ENCODE results near the gene HES2.
"Not testable (repeated sequence)": the region's sequence is repeated elsewhere in the genome, so short reads cannot be mapped to it uniquely, and the experiment has no call there.

Gene HES2

DNA sequence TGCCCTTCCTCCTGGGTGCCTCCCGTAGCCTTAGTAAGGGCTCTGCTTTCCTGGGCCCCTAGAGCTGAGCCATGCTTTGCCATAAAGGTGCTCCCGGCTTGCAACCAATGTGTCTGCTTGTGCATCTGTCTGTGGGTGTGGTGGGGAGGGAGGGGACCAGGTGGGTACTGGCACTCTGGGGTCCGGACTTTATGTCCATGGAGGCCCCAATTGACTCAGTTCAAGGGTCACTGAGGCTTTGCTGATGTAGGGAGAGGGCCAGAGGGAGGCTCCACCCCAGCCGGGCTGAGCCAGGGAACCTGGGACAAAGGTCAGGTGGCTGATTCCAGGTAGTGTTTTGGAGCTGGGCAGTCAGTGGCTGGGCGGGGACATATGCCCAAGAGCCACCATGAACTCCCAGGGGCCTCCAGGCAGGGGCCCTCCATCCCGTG, 31.2 kb upstream of the HES2 start:
- Histone ChIP-seq H3K9me3 (ENCODE audit: insufficient read depth, low read depth, low read length) (no peaks in the 10 kb centered on the region), H3K4me3 (ENCODE audit: low read length) (no peak overlapping the region), H3K9ac (ENCODE audit: low read depth, low read length) (no peak overlapping the region), H3K27ac (ENCODE audit: low read length) (no peak overlapping the region), H3K36me3 (ENCODE audit: insufficient read depth, low read depth, low read length) (no peaks in the 10 kb centered on the region), H3K27me3 (ENCODE audit: insufficient read depth, low read length) (peaks cover 71% of the 10 kb centered on the region), H3K4me1 (ENCODE audit: insufficient read depth, low read length) (peaks cover 8% of the 10 kb centered on the region; the same call in 1 of the 2 replicates)

DNA sequence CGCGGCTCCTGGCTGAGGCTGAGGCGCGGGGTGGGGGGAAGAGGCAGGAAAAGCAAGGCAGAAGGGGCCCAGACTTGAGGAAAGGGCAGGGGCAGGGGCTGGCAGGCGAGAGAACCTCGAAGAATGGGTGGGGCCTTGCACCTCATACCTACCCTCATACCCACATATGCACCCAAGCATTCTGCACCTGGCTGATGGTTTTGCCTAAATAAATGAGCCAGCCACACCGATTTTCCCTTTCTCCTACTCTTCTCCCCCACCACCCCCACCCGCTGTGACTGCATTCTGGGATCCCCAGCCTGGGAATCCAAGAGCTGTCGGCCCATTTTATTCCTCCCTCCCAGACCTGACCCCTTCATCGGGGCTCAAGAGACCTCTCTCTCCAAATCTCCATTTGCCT, 30.8 kb upstream of the HES2 start:
- H3K27me3 ChIP-seq (ENCODE audit: insufficient read depth, low read length): peaks cover 67% of the 10 kb centered on the region

DNA sequence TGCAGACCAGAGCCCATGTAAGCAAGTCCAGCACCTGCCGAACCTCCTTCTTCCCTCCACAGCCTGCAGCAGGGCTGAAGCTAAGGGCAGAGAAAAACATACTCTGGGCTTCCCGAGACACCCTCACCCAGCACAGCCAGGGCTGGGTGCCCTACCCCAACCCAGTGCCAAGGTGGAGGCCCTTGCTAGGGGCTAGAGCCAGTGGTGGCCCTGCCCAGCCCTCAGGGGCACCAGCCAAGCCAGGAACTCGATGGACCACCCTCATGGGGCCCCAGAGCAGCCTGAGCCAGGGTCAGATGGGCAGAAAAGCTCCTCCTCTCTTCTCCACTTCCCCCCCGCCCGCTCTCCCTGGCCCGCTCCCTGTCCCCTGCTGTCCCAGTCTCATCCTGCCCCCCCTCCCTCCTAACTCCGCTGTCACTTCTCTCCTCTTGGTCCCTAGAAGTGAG, 30.3 kb upstream of the HES2 start:
- H3K4me1 ChIP-seq (ENCODE audit: insufficient read depth, low read length): peaks cover 8% of the 10 kb centered on the region; the same call in 1 of the 2 replicates

More for the DNA sequence above, 30.8 kb upstream of the HES2 start:
- H3K27ac ChIP-seq (ENCODE audit: low read length); H3K4me3 ChIP-seq (ENCODE audit: low read length); H3K9ac ChIP-seq (ENCODE audit: low read depth, low read length); H3K4me1 ChIP-seq (ENCODE audit: insufficient read depth, low read length); H3K9me3 ChIP-seq (ENCODE audit: insufficient read depth, low read depth, low read length); H3K36me3 ChIP-seq (ENCODE audit: insufficient read depth, low read depth, low read length): not testable (repeated sequence)

DNA sequence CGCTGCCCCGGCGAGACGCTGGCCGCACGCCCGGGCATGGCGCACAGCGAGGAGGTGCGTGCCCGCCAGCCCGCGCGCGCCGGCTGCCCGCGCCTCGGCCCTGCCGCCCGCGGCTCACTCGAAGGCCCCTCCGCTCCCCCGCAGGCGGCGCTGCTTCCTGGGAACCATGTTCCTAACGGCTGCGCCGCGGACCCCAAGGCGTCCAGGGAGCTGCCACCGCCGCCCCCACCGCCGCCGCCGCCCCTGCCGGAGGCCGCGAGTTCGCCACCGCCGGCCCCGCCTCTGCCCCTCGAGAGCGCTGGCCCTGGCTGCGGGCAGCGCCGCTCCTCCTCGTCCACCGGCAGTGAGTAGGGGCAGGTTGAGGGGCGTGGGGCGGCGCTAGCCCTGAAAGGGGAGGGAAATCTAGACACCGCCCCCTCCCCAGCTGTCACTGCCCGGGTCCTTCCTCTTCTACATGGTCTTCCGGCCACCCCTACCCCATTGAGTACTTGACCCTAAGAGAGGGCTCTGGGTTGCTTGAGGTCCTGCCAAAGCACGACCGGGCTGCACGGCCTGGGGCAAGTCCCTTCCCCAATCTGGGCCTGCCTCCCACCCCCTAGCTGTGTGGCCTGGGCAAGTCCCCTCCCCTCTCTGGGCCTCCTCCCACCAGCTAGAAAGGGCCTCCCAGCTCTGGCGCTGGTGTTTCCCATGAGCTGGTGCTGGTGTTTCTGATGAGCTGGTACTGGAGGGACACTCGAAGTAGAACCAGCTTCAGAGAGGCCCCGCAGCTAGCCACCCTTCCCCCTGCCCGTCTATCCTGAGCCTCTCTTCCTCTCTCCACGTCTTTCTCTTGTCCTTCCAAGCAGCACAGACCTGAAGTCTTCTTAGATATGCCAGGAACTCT, 29.3 kb upstream of the HES2 start:
- no peak overlapping the region for H3K27ac ChIP-seq (ENCODE audit: low read length)
- H3K36me3 ChIP-seq (ENCODE audit: insufficient read depth, low read depth, low read length): no peaks in the 10 kb centered on the region
- H3K9ac ChIP-seq (ENCODE audit: low read depth, low read length): no peak overlapping the region
- H3K27me3 ChIP-seq (ENCODE audit: insufficient read depth, low read length): peaks cover 52% of the 10 kb centered on the region
- H3K4me1 ChIP-seq (ENCODE audit: insufficient read depth, low read length): peaks cover 8% of the 10 kb centered on the region; the same call in 1 of the 2 replicates
- no peaks in the 10 kb centered on the region for H3K9me3 ChIP-seq (ENCODE audit: insufficient read depth, low read depth, low read length)
- peak overlapping the region; percentile 42; the same call in 1 of the 2 replicates for H3K4me3 ChIP-seq (ENCODE audit: low read length)

More for the DNA sequence above, 30.3 kb upstream of the HES2 start:
- no peaks in the 10 kb centered on the region for H3K36me3 ChIP-seq (ENCODE audit: insufficient read depth, low read depth, low read length)
- H3K4me3 ChIP-seq (ENCODE audit: low read length): no peak overlapping the region
- H3K9me3 ChIP-seq (ENCODE audit: insufficient read depth, low read depth, low read length): no peaks in the 10 kb centered on the region
- H3K27ac ChIP-seq (ENCODE audit: low read length): no peak overlapping the region
- H3K9ac ChIP-seq (ENCODE audit: low read depth, low read length): no peak overlapping the region
- peaks cover 62% of the 10 kb centered on the region for H3K27me3 ChIP-seq (ENCODE audit: insufficient read depth, low read length)

DNA sequence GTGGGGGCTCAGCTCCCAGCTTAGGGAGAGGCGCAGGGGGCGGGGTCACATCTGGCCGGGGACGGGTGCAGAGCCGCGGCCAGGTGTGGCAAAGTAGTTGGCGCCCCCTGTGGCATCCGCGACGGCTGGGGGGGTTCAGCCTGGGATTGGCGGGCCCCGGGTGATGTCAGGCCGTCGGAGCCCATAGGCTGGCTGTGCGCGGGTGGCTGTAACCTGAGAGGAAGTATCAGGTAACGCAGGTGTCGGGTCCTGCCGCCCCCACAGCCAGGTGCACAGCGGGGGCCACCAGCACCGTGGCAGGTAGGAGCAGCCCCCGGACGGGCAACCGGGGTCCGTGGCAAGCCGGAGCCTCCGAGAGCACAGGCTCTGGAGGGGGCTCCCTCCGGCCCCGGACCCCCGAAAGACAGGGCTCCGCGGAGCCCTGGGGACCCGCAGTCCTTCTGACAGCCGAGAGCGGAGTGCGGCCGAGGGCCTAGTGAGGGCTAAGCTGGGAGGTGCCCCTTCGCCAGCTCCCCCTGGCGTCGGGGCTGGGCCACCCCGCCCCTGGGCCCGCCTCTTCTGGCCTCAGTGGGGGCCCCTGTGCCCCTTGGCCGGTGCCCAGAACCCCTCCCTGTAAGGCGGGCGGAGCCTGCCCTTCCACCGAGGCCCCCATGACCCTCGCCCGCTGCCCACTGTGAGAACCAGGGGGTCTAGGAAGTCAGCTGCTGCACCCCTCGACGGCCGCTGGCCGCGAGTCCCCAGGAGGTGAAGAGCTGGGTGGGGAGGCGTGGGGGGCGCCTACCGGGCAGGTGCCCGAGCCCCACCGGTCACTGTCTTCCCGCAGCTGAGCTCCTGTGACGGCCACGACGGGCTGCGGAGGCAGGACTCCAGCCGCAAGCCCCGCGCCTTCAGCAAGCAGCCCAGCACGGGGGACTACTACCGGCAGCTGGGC, 28.4 kb upstream of the HES2 start:
- Histone ChIP-seq H3K4me3 (ENCODE audit: low read length) (peak overlapping the region; percentile 64; the same call in 1 of the 2 replicates), H3K4me1 (ENCODE audit: insufficient read depth, low read length) (peaks cover 8% of the 10 kb centered on the region; the same call in 1 of the 2 replicates), H3K9me3 (ENCODE audit: insufficient read depth, low read depth, low read length) (no peaks in the 10 kb centered on the region), H3K9ac (ENCODE audit: low read depth, low read length) (peak overlapping the region; percentile 61; the same call in 1 of the 2 replicates), H3K36me3 (ENCODE audit: insufficient read depth, low read depth, low read length) (no peaks in the 10 kb centered on the region), H3K27me3 (ENCODE audit: insufficient read depth, low read length) (peaks cover 43% of the 10 kb centered on the region), H3K27ac (ENCODE audit: low read length) (no peak overlapping the region)

DNA sequence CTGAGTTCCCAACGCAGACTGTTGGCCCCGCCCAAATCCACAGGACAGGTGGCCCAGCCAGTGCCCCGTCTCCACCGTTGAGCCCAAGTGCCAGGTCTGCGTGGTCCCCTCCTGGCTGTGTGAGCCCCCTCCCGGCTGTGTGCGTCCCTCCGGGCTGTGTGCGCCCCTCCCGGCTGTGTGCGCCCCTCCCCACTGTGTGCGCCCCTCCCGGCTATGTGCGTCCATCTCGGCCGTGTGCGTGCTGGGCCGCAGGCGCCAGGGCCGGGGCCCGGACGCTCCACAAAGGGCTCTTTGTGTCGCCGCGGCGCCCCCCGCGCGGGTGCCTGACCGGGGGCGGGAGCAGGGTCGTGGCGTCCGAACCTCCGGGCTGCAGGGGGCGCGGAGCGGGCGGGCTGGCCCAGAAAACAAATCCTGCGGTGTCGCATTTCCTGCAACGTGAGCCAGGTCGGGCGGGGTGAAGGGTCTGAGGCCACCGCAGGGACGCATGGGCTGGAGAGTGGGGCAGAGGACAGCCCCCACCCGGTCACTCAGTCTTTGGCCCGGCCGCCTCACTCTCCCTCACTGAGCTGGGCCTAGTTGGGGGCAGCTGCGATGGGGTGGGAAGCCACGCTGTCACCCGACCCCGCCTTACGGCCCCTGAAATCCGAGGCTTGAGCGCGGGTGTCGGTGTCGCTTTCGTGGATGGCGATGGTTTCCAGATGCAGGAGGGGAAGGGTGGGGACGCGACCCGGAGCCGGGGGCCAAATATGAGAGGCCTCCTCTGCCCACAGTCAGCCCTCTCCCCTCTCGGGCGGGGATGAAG, 27.5 kb upstream of the HES2 start:
- no peaks in the 10 kb centered on the region for H3K9me3 ChIP-seq (ENCODE audit: insufficient read depth, low read depth, low read length)
- H3K9ac ChIP-seq (ENCODE audit: low read depth, low read length): peak overlapping the region; percentile 61; the same call in 1 of the 2 replicates
- peak overlapping the region; percentile 24 for H3K27ac ChIP-seq (ENCODE audit: low read length)
- peaks cover 34% of the 10 kb centered on the region for H3K27me3 ChIP-seq (ENCODE audit: insufficient read depth, low read length)
- H3K36me3 ChIP-seq (ENCODE audit: insufficient read depth, low read depth, low read length): no peaks in the 10 kb centered on the region
- peaks cover 8% of the 10 kb centered on the region; the same call in 1 of the 2 replicates for H3K4me1 ChIP-seq (ENCODE audit: insufficient read depth, low read length)
- H3K4me3 ChIP-seq (ENCODE audit: low read length): peak overlapping the region; percentile 64

DNA sequence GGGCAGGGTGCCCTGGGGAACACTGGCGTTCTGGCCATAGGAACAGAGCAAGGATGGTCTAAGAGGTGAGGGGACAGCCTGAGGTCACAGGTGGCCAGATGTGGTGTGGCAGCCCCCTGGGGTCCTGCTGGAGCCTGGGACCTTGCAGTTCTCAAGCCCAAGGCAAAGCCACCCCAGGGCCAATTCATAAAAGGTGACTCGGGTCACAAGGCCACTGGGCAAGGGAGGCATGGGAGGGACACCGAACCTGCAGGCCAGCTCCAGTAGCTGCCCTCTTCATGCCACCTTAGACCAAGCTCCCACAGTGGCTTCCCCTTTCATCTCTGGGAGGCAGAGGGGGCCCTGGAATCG, 26.9 kb upstream of the HES2 start:
- H3K9ac ChIP-seq (ENCODE audit: low read depth, low read length): peak overlapping the region; percentile 61; the same call in 1 of the 2 replicates
- peak overlapping the region; percentile 24 for H3K27ac ChIP-seq (ENCODE audit: low read length)
- H3K36me3 ChIP-seq (ENCODE audit: insufficient read depth, low read depth, low read length): no peaks in the 10 kb centered on the region
- H3K9me3 ChIP-seq (ENCODE audit: insufficient read depth, low read depth, low read length): no peaks in the 10 kb centered on the region
- H3K4me3 ChIP-seq (ENCODE audit: low read length): peak overlapping the region; percentile 64; the same call in 1 of the 2 replicates
- H3K27me3 ChIP-seq (ENCODE audit: insufficient read depth, low read length): peaks cover 39% of the 10 kb centered on the region
- H3K4me1 ChIP-seq (ENCODE audit: insufficient read depth, low read length): peaks cover 8% of the 10 kb centered on the region; the same call in 1 of the 2 replicates

DNA sequence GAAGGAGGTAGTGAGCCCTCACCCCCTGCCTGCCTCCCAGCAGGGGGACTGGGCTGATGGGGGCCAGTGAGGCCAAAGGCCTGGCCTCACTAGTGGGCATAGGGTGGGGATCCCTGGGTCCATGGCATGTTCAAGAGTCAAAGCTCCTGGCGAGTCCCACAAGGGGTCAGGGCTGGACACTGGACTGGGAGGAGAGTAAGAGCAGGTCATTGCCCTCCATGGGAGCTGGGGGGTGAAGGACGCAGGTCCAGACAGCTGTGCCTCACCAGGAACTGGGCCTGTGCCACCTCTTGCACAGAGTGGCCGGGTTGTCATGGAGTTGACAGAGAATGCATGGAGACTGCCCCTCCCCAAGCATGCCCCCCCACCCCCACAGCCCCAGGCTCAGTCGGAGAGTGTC, 26.2 kb upstream of the HES2 start:
- not testable (repeated sequence) for H3K9ac ChIP-seq (ENCODE audit: low read depth, low read length); H3K4me1 ChIP-seq (ENCODE audit: insufficient read depth, low read length); H3K9me3 ChIP-seq (ENCODE audit: insufficient read depth, low read depth, low read length); H3K36me3 ChIP-seq (ENCODE audit: insufficient read depth, low read depth, low read length); H3K4me3 ChIP-seq (ENCODE audit: low read length); H3K27ac ChIP-seq (ENCODE audit: low read length)
- H3K27me3 ChIP-seq (ENCODE audit: insufficient read depth, low read length): peaks cover 45% of the 10 kb centered on the region

DNA sequence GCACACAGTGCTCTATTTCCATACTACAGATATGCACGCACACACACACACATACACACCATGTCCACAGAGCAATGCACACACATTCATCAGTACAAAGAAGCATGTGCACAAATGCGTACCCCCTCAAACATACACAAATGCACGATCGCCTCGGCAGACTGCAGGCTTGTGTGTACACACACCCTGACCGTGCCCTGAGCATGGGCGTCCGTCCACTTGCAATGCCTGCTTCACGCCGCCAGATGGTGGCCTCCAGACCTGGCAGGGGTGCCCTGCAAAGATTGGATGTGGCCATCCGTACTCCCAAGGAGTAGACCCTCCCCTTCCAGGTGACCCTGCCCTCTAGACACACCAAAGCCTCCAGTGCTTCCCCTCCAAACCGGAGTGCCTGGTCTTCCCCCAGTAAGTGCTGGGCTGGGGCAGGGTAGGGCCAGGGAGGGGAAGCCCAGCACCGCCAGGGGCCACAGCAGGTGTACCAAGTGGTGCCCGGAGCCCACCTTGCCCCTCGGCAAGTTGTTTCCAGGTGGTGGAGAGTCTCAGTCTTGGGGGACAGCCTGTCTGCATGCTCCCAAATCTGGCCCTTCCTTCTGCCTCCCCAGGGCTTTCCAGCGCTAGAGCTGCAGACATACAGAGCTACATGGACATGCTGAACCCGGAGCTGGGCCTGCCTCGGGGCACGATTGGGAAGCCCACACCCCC, 25.5 kb upstream of the HES2 start:
- Histone ChIP-seq H3K9ac (ENCODE audit: low read depth, low read length) (no peak overlapping the region), H3K9me3 (ENCODE audit: insufficient read depth, low read depth, low read length) (no peaks in the 10 kb centered on the region), H3K27me3 (ENCODE audit: insufficient read depth, low read length) (peaks cover 43% of the 10 kb centered on the region)

DNA sequence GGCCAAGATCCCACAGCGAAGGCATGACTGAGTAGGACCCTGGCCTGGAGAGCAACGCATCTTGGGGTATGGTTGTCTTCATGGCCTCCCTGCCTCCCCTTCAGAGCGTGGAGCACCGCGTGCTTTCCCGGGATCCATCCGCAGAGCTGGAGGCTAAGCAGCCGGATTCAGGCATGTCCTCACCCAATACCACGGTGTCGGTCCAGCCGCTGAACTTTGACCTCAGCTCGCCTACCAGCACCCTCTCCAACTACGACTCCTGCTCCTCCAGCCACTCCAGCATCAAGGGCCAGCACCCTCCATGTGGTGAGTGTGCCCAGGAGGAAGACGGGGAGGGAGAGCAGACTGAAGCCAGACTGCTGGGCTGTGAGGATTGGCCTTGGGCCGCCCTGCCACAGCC, 24.7 kb upstream of the HES2 start:
- Histone ChIP-seq H3K9me3 (ENCODE audit: insufficient read depth, low read depth, low read length) (no peaks in the 10 kb centered on the region), H3K9ac (ENCODE audit: low read depth, low read length) (no peak overlapping the region), H3K4me1 (ENCODE audit: insufficient read depth, low read length) (peaks cover 6% of the 10 kb centered on the region; the same call in 1 of the 2 replicates), H3K4me3 (ENCODE audit: low read length) (no peak overlapping the region), H3K27ac (ENCODE audit: low read length) (no peak overlapping the region), H3K27me3 (ENCODE audit: insufficient read depth, low read length) (peaks cover 43% of the 10 kb centered on the region), H3K36me3 (ENCODE audit: insufficient read depth, low read depth, low read length) (no peaks in the 10 kb centered on the region)

More for the DNA sequence above, 25.5 kb upstream of the HES2 start:
- peaks cover 8% of the 10 kb centered on the region; the same call in 1 of the 2 replicates for H3K4me1 ChIP-seq (ENCODE audit: insufficient read depth, low read length)
- H3K36me3 ChIP-seq (ENCODE audit: insufficient read depth, low read depth, low read length): no peaks in the 10 kb centered on the region
- H3K27ac ChIP-seq (ENCODE audit: low read length): no peak overlapping the region
- no peak overlapping the region for H3K4me3 ChIP-seq (ENCODE audit: low read length)
